ENCODE measurements around the gene C6orf15. TPM values are rescaled to one million over a fixed set of nuclear protein-coding genes. Genes with fewer than 3 reads are reported as not detected.
A peak's percentile ranks its signal among the peaks of the same experiment; 100 is the strongest.

Gene C6orf15
- polyA plus RNA-seq, 2 of the 4 experiments (the other 2 are of a cell fraction), result not detected

DNA sequence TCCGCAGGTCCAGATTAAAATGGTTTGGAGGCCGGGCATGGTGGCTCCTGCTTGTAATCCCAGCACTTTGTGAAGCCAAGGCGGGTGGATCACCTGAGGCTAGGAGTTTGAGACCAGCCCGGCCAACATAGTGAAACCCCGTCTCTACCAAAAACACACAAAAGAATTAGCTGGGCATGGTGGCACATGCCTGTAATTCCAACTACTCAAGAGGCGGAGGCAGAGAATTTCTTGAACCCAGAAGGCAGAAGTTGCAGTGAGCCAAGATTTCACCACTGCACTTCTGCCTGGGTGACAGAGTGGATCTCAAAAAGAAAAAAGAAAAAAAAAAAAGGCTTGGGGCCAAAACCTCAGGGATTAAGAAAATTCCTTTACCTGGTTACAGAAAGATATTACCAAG, 30.5 kb downstream of the C6orf15 start:
- 77% methylated on average over 6 of the region's 6 CpGs for WGBS (ENCODE audit: missing lambda C conversion rate)
- Histone ChIP-seq H3K9me3 (no peaks in the 10 kb centered on the region), H3K4me1 (peaks cover 1% of the 10 kb centered on the region; the same call in 1 of the 3 replicates), H3K27ac (no peak overlapping the region), H3K4me3 (no peak overlapping the region), H3K4me2 (no peak overlapping the region)
- ChIA-PET CTCF (interaction anchor here (1.2 to 7.5 kb wide), 10 partner anchors 9 to 259 kb away, joined by 3 to 68 read pairs (median 6); partner anchors contain the start of genes PSORS1C1 and VARS2), POLR2A (no interaction called here)
- FAIRE-seq (no peak), ATAC-seq (no peak), DNase-seq (ENCODE audit: low read depth in 1 of 2, low spot score in 1 of 2) (no peak)
- no peak for TF ChIP-seq ZSCAN20 (CRISPR knock-in tag; IDR thresholded peaks at IDR 0.05)
- no peak for TF ChIP-seq HOXA7 (CRISPR knock-in tag; IDR thresholded peaks at IDR 0.05)
- TF ChIP-seq ESRRA (IDR thresholded peaks at IDR 0.05; ENCODE audit: borderline replicate concordance, low read length), result no peak
- no peak for TF ChIP-seq HOXB13 (CRISPR knock-in tag; IDR thresholded peaks at IDR 0.05; ENCODE audit: low read depth)

DNA sequence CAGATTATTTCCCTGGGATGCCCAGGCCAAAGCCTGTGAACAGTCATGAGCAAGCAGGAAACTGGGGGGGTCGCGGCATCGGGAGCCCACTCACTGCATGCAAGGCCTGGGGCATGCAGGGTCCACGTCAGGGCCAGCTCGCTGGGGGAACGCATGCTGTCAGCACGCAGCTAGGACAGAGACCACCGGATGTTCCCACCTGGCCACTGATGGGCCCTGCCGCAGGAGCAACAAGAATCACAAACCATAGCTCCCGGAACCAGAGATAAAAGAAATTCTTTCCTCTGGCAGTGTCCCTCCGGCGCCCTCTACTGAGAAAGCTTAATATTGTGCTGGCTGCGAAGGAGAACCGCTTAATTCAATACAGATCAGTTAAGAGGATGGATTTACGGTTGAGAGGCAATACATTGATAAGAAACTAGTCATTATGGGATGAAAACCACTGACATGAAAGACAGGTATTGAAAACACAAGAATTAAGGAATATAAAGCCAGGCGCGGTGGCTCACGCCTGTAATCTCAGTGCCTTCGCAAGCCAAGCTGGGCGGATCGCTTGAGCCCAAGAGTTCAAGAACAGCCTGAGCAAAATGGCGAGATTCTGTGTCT, 32.6 kb downstream of the C6orf15 start:
- H3K4me2 ChIP-seq, result peak overlapping the region; percentile 57
- H3K27ac ChIP-seq, result peak overlapping the region in 1 of 2 experiments; percentile 84; a peak in 3 of 6 replicates
- CTCF ChIA-PET, result interaction anchor here (0.6 to 6.0 kb wide), 48 partner anchors 8 to 598 kb away, joined by 3 to 95 read pairs (median 4); partner anchors contain the start of genes DDR1, MUCL3, PSORS1C1 and VARS2
- POLR2A ChIA-PET, result interaction anchor here (0.7 to 1.5 kb wide), 4 partner anchors 35 to 172 kb away, joined by 3 to 7 read pairs (median 4); partner anchors contain the start of genes PSORS1C1 and VARS2
- H3K9me3 ChIP-seq, result no peaks in the 10 kb centered on the region
- TF ChIP-seq, protein P1, sequence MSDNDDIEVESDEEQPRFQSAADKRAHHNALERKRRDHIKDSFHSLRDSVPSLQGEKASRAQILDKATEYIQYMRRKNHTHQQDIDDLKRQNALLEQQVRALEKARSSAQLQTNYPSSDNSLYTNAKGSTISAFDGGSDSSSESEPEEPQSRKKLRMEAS (IDR thresholded peaks at IDR 0.05), result no peak
- TF ChIP-seq TFCP2L1 (CRISPR knock-in tag; IDR thresholded peaks at IDR 0.05) (no peak), CEBPB (IDR thresholded peaks at IDR 0.05) (no peak), SMC3 (IDR thresholded peaks at IDR 0.05) (peak; percentile 71), RNF2 (IDR thresholded peaks at IDR 0.05; ENCODE audit: borderline replicate concordance, low read depth) (no peak), RAD21 (conservative IDR thresholded peaks at IDR 0.05 in 1 of 2, IDR thresholded peaks at IDR 0.05 in 1 of 2) (peak; percentile 70 to 71), TP53 (CRISPR knock-in tag; IDR thresholded peaks at IDR 0.05) (no peak)
- TF ChIP-seq, protein P2, sequence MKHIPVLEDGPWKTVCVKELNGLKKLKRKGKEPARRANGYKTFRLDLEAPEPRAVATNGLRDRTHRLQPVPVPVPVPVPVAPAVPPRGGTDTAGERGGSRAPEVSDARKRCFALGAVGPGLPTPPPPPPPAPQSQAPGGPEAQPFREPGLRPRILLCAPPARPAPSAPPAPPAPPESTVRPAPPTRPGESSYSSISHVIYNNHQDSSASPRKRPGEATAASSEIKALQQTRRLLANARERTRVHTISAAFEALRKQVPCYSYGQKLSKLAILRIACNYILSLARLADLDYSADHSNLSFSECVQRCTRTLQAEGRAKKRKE (CRISPR knock-in tag; IDR thresholded peaks at IDR 0.05; ENCODE audit: low read depth), result no peak
- TF ChIP-seq, protein P3, sequence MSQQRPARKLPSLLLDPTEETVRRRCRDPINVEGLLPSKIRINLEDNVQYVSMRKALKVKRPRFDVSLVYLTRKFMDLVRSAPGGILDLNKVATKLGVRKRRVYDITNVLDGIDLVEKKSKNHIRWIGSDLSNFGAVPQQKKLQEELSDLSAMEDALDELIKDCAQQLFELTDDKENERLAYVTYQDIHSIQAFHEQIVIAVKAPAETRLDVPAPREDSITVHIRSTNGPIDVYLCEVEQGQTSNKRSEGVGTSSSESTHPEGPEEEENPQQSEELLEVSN (IDR thresholded peaks at IDR 0.05; ENCODE audit: borderline replicate concordance, low read depth), result no peak
- TF ChIP-seq, protein P4, sequence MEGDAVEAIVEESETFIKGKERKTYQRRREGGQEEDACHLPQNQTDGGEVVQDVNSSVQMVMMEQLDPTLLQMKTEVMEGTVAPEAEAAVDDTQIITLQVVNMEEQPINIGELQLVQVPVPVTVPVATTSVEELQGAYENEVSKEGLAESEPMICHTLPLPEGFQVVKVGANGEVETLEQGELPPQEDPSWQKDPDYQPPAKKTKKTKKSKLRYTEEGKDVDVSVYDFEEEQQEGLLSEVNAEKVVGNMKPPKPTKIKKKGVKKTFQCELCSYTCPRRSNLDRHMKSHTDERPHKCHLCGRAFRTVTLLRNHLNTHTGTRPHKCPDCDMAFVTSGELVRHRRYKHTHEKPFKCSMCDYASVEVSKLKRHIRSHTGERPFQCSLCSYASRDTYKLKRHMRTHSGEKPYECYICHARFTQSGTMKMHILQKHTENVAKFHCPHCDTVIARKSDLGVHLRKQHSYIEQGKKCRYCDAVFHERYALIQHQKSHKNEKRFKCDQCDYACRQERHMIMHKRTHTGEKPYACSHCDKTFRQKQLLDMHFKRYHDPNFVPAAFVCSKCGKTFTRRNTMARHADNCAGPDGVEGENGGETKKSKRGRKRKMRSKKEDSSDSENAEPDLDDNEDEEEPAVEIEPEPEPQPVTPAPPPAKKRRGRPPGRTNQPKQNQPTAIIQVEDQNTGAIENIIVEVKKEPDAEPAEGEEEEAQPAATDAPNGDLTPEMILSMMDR (IDR thresholded peaks at IDR 0.05), result peak; percentile 72
- 38% methylated on average over 15 of the region's 22 CpGs for whole genome bisulfite sequencing (ENCODE audit: missing lambda C conversion rate)
- FAIRE-seq, result no peak
- H3K4me1 ChIP-seq, result no peaks in the 10 kb centered on the region
- H3K4me3 ChIP-seq, result no peak overlapping the region
- DNase-seq (ENCODE audit: low read depth in 1 of 2, low spot score in 1 of 2), result peak; percentile 53 to 55
- peak; percentile 81 to 91 for ATAC-seq

DNA sequence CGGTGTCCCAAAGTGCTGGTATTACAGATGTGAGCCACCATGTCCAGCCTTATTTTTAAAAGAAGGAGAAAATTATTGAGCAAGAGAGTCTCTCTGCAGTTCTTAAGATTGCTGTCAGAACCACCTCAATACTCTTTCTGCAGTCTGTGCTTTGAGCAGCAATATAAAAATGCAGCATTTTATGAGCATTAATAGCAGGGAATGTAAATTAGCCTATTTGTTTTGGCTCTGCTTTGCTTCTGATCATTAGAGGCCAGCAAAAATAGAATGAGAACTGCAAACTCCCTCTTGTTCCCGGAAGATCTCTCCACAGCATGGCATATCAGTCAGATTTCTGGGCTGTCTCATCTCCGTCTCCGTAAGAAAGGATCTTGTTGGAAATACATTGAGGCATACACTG, 35.8 kb downstream of the C6orf15 start:
- H3K4me2 ChIP-seq, result no peak overlapping the region
- no peak overlapping the region for H3K4me3 ChIP-seq
- no peak overlapping the region for H3K27ac ChIP-seq
- H3K4me1 ChIP-seq, result peaks cover 12% of the 10 kb centered on the region
- POLR2A ChIA-PET, result no interaction called here
- no peak for FAIRE-seq
- H3K9me3 ChIP-seq, result no peaks in the 10 kb centered on the region
- 85% methylated on average over 4 of the region's 4 CpGs for WGBS (ENCODE audit: missing lambda C conversion rate)
- no peak for ATAC-seq
- DNase-seq (ENCODE audit: low read depth in 1 of 2, low spot score in 1 of 2), result no peak
- CTCF ChIA-PET, result interaction anchor here (0.7 to 5.0 kb wide), 5 partner anchors 27 to 161 kb away, joined by 3 to 95 read pairs (median 6); partner anchors contain the start of gene VARS2
- TF ChIP-seq NFE2L2 (conservative IDR thresholded peaks at IDR 0.05; ENCODE audit: low read length) (no peak), HEYL (CRISPR knock-in tag; IDR thresholded peaks at IDR 0.05) (no peak), EHF (CRISPR knock-in tag; IDR thresholded peaks at IDR 0.05) (no peak), CBX2 (IDR thresholded peaks at IDR 0.05; ENCODE audit: borderline replicate concordance, low read depth) (no peak), HOXB13 (CRISPR knock-in tag; IDR thresholded peaks at IDR 0.05; ENCODE audit: low read depth) (no peak), CBX8 (IDR thresholded peaks at IDR 0.05) (no peak), MAFK (IDR thresholded peaks at IDR 0.05; ENCODE audit: partially characterized antibody) (no peak), POLR2A (IDR thresholded peaks at IDR 0.05; ENCODE audit: low read length) (no peak), FOSL2 (IDR thresholded peaks at IDR 0.05) (no peak), FOSL2 (CRISPR knock-in tag; IDR thresholded peaks at IDR 0.05) (no peak), ZSCAN20 (CRISPR knock-in tag; IDR thresholded peaks at IDR 0.05) (no peak), JUN (IDR thresholded peaks at IDR 0.05) (no peak), HDAC2 (IDR thresholded peaks at IDR 0.05) (no peak), TFCP2L1 (CRISPR knock-in tag; IDR thresholded peaks at IDR 0.05) (no peak), NPAS2 (CRISPR knock-in tag; IDR thresholded peaks at IDR 0.05; ENCODE audit: borderline replicate concordance) (no peak), EHMT2 (IDR thresholded peaks at IDR 0.05; ENCODE audit: low read depth) (no peak)
- TF ChIP-seq, protein P1 (IDR thresholded peaks at IDR 0.05), result no peak
- TF ChIP-seq, protein P5, sequence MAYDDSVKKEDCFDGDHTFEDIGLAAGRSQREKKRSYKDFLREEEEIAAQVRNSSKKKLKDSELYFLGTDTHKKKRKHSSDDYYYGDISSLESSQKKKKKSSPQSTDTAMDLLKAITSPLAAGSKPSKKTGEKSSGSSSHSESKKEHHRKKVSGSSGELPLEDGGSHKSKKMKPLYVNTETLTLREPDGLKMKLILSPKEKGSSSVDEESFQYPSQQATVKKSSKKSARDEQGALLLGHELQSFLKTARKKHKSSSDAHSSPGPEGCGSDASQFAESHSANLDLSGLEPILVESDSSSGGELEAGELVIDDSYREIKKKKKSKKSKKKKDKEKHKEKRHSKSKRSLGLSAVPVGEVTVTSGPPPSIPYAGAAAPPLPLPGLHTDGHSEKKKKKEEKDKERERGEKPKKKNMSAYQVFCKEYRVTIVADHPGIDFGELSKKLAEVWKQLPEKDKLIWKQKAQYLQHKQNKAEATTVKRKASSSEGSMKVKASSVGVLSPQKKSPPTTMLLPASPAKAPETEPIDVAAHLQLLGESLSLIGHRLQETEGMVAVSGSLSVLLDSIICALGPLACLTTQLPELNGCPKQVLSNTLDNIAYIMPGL (CRISPR knock-in tag; IDR thresholded peaks at IDR 0.05; ENCODE audit: borderline replicate concordance), result no peak
- TF ChIP-seq, protein P6, sequence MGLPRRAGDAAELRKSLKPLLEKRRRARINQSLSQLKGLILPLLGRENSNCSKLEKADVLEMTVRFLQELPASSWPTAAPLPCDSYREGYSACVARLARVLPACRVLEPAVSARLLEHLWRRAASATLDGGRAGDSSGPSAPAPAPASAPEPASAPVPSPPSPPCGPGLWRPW (IDR thresholded peaks at IDR 0.05), result no peak
